Endothelial cell of umbilical vein (primary cell): ENCODE data around the gene ERBB4. TPM values are rescaled to one million over a fixed set of nuclear protein-coding genes. Genes with fewer than 3 reads are reported as not detected.

Experiments used
- BruUV-seq: library from RNA; stranded (reverse); fragments of 400-500 nt; replicated peaks from 2 replicates; lab custom pipeline; 2021; lab: Mats Ljungman, UMichigan
- CTCF ChIA-PET: fragments of 300-600, 350-600 bp; sonication (Branson Sonifier 250); formaldehyde crosslinking; loops from one replicate; lab custom pipeline; 2021; ENCODE audit warnings: antibody characterized with exemption, inconsistent platforms; lab: Charles Lee
- POLR2A ChIA-PET: fragments of 300-600, 350-600 bp; sonication (Branson Sonifier 250); formaldehyde crosslinking; loops from one replicate; lab custom pipeline; 2021; ENCODE audit warnings: antibody characterized with exemption, inconsistent platforms; lab: Charles Lee
- DNase-seq: peaks from one replicate; pipeline ENCODE4 v3.0.0-alpha.2; 2011; ENCODE audit warnings: low read depth, low spot score
- FAIRE-seq: peaks from 2 replicates; lab custom pipeline; 2011; peaks lifted over from hg19 to GRCh38; lab: Jason Lieb, UNC
- H2AFZ ChIP-seq: 2 replicates; pipeline ENCODE4 v1.6.0; 2012; ENCODE audit warnings: low read depth, low read length, control low read depth, inconsistent platforms
- H3K27ac ChIP-seq: 2 replicates; pipeline ENCODE4 v1.5.1; 2011; ENCODE audit warnings: low read depth, mild to moderate bottlenecking, control low read depth, low read length, moderate library complexity; ENCODE audit not compliant: insufficient read depth
- H3K27me3 ChIP-seq, 2 experiments: 2 replicates each; pipeline versions ENCODE4 v1.6.0 to v1.6.1; 2011; ENCODE audit warnings: low read length in 2 of 2, mixed read lengths in 1 of 2; ENCODE audit not compliant: control insufficient read depth in 2 of 2, insufficient read depth in 2 of 2
- H3K36me3 ChIP-seq, 2 experiments: 2 replicates in 1 of 2; 3 replicates in 1 of 2; pipeline ENCODE4 v1.5.1; 2011; ENCODE audit warnings: low read length in 2 of 2, mild to moderate bottlenecking in 1 of 2, moderate library complexity in 1 of 2; ENCODE audit not compliant: control insufficient read depth in 2 of 2, insufficient read depth in 2 of 2; ENCODE audit errors: extremely low read depth in 1 of 2
- H3K4me1 ChIP-seq: 3 replicates; pipeline ENCODE4 v1.5.1; 2011; ENCODE audit warnings: mild to moderate bottlenecking, low read length; ENCODE audit not compliant: control insufficient read depth, insufficient read depth; ENCODE audit errors: extremely low read depth
- H3K4me2 ChIP-seq: 2 replicates; pipeline ENCODE4 v1.6.1; 2011; ENCODE audit warnings: low read length, control low read depth, mixed read lengths; ENCODE audit not compliant: insufficient read depth
- H3K4me3 ChIP-seq, 3 experiments: fragments of 200-600 bp in 1 of 3; sonication (generic), shearing (Covaris generic) in 1 of 3; replicated peaks in 1 of 3; 2 replicates each; pipeline ENCODE4 v1.5.1; 2011 to 2016; ENCODE audit warnings: control low read depth in 3 of 3, low read length in 3 of 3, mild to moderate bottlenecking in 2 of 3, inconsistent platforms in 1 of 3, low read depth in 1 of 3, moderate library complexity in 1 of 3; ENCODE audit not compliant: insufficient read depth in 1 of 3
- H3K79me2 ChIP-seq: 2 replicates; pipeline ENCODE4 v1.6.0; 2012; ENCODE audit warnings: low read length, inconsistent platforms; ENCODE audit not compliant: control insufficient read depth, insufficient read depth
- H3K9ac ChIP-seq: replicated peaks from 2 replicates; pipeline ENCODE3; 2011; ENCODE audit warnings: low read length, control low read depth; ENCODE audit not compliant: insufficient read depth; ENCODE audit errors: extremely low read depth
- H3K9me1 ChIP-seq: replicated peaks from 3 replicates; pipeline ENCODE4 v1.6.0; 2011; ENCODE audit warnings: mild to moderate bottlenecking, low read length; ENCODE audit not compliant: control insufficient read depth, insufficient read depth; ENCODE audit errors: extremely low read depth
- H3K9me3 ChIP-seq: replicated peaks from 2 replicates; pipeline ENCODE4 v1.5.1; 2012; ENCODE audit warnings: low read length, inconsistent platforms; ENCODE audit not compliant: control insufficient read depth, insufficient read depth
- H4K20me1 ChIP-seq: replicated peaks from 2 replicates; pipeline ENCODE3; 2011; ENCODE audit warnings: mild to moderate bottlenecking, low read length; ENCODE audit not compliant: control insufficient read depth, insufficient read depth; ENCODE audit errors: extremely low read depth
- CTCF ChIP-seq, 2 donors: IDR thresholded peaks; 1 replicate in 1 of 2; 2 replicates in 1 of 2; pipeline ENCODE4 v1.5.1; 2011; ENCODE audit warnings: low read length in 2 of 2, mild to moderate bottlenecking in 2 of 2, moderate library complexity in 2 of 2, control low read depth in 1 of 2, inconsistent platforms in 1 of 2, low read depth in 1 of 2; ENCODE audit not compliant: insufficient read depth in 1 of 2; ENCODE audit errors: extremely low read depth in 1 of 2
- EZH2 ChIP-seq: IDR thresholded peaks from 2 replicates; pipeline ENCODE4 v1.6.1; 2012; ENCODE audit warnings: borderline replicate concordance, low read depth, mild to moderate bottlenecking, moderate library complexity, low read length, inconsistent platforms; ENCODE audit not compliant: severe bottlenecking
- FOS ChIP-seq: IDR thresholded peaks from 2 replicates; pipeline ENCODE4 v1.6.1; 2011; ENCODE audit warnings: mild to moderate bottlenecking, low read length, moderate library complexity, borderline replicate concordance; ENCODE audit not compliant: insufficient read depth
- GATA2 ChIP-seq: IDR thresholded peaks from 2 replicates; pipeline ENCODE4 v1.7.0; 2011; ENCODE audit warnings: low read depth, mild to moderate bottlenecking, moderate library complexity, mixed read lengths, low read length; ENCODE audit not compliant: insufficient read length, insufficient read depth
- JUN ChIP-seq: IDR thresholded peaks from 2 replicates; pipeline ENCODE4 v1.6.1; 2011; ENCODE audit warnings: borderline replicate concordance, low read depth; ENCODE audit not compliant: insufficient read length, insufficient read depth
- MAX ChIP-seq: IDR thresholded peaks from 2 replicates; pipeline ENCODE4 v1.6.1; 2011; ENCODE audit not compliant: insufficient read depth, insufficient read length
- MYC ChIP-seq: IDR thresholded peaks from one replicate; pipeline ENCODE4 v1.6.1; 2011; ENCODE audit warnings: mild to moderate bottlenecking, low read depth, low read length
- POLR2A ChIP-seq: IDR thresholded peaks from 2 replicates; pipeline ENCODE4 v1.6.1; 2012; ENCODE audit warnings: low read depth, mild to moderate bottlenecking, control low read depth, low read length
- POLR2AphosphoS5 ChIP-seq: IDR thresholded peaks from 2 replicates; pipeline ENCODE4 v1.6.1; 2012; ENCODE audit warnings: low read depth, mild to moderate bottlenecking, control low read depth, low read length, moderate library complexity; ENCODE audit not compliant: insufficient read depth
- dilution Hi-C: fragments of 300-500 bp; cut with MboI; formaldehyde crosslinking; loops from one replicate; pipeline ENCODE4 v1.15.0; 2019; ENCODE audit warnings: low sequenced_read_pairs; ENCODE audit not compliant: extremely low pct_ligation_motif_present
- intact Hi-C: fragments of 100-400 bp; cut with micrococcal nuclease; formaldehyde crosslinking; loops from one replicate; pipeline ENCODE4 v1.10.0; 2022
- polyA plus RNA-seq, 4 experiments: library from polyadenylated mRNA; depleted of rRNA in 3 of 4; stranded (reverse) in 3 of 4; unstranded in 1 of 4; fragments of >200 nt; gene quantifications; 2 replicates each; pipeline versions ENCODE4 v1.2.1 to v1.2.3, GENCODE V29; 2011 to 2012; ENCODE audit warnings: missing spikeins in 1 of 4
- total RNA-seq: library from RNA; stranded (reverse); gene quantifications from 2 replicates; pipeline ENCODE4 v1.2.3, GENCODE V29; 2021

The ERBB4 gene
- total and polyA plus RNA-seq, 2 donors (not counting 3 experiments of a cell fraction or from before 2014, with no cell fraction given): 0.01 to 0.27 TPM

- Histone ChIP-seq H2AFZ (no peak overlapping the region), H3K9me1 (no peaks in the 10 kb centered on the region), H4K20me1 (no peaks in the 10 kb centered on the region), H3K36me3 (no peaks in the 10 kb centered on the region), H3K4me2 (no peak overlapping the region), H3K27me3 (peaks cover 0 to 1% of the 10 kb centered on the region in 2 experiments), H3K4me3 (no peak overlapping the region), H3K79me2 (no peaks in the 10 kb centered on the region), H3K9me3 (no peaks in the 10 kb centered on the region), H3K9ac (no peak overlapping the region), H3K27ac (no peak overlapping the region), H3K4me1 (no peaks in the 10 kb centered on the region)
- no TSS peak for BruUV-seq
- ChIA-PET CTCF (interaction anchor here (0.8 to 3.0 kb wide), 11 partner anchors 9 to 1465 kb away, joined by 3 to 57 read pairs (median 5); no protein-coding TSS in a partner anchor), POLR2A (no interaction called here)
- intact Hi-C loops: loop anchor here (2.0 to 5.0 kb wide), 2 partner anchors 301 to 403 kb away; no protein-coding TSS in a partner anchor
- FAIRE-seq: no peak
- dilution Hi-C loops: no loop called here
- DNase-seq: no peak
- TF ChIP-seq MYC (no peak), CTCF (IDR thresholded peaks at IDR 0.05; ENCODE audit: extremely low read depth in 1 of 2, insufficient read depth in 1 of 2, low read depth in 1 of 2, low read length in 2 of 2) (no peak), JUN (no peak), FOS (no peak), EZH2 (no peak), MAX (no peak), POLR2AphosphoS5 (no peak), POLR2A (no peak), GATA2 (no peak)
These were observed 11.3 kb upstream of the ERBB4 start for GRCh38 chr2:212549941-212550340.
